ENCODE results near the gene MDC1. TPM values are rescaled to one million over a fixed set of nuclear protein-coding genes. Genes with fewer than 3 reads are reported as not detected.
"Not testable (repeated sequence)": the region's sequence is repeated elsewhere in the genome, so short reads cannot be mapped to it uniquely, and the experiment has no call there.

MDC1 gene
- polyA plus RNA-seq, 1 donor from 2014 or later: 8.1 TPM

DNA sequence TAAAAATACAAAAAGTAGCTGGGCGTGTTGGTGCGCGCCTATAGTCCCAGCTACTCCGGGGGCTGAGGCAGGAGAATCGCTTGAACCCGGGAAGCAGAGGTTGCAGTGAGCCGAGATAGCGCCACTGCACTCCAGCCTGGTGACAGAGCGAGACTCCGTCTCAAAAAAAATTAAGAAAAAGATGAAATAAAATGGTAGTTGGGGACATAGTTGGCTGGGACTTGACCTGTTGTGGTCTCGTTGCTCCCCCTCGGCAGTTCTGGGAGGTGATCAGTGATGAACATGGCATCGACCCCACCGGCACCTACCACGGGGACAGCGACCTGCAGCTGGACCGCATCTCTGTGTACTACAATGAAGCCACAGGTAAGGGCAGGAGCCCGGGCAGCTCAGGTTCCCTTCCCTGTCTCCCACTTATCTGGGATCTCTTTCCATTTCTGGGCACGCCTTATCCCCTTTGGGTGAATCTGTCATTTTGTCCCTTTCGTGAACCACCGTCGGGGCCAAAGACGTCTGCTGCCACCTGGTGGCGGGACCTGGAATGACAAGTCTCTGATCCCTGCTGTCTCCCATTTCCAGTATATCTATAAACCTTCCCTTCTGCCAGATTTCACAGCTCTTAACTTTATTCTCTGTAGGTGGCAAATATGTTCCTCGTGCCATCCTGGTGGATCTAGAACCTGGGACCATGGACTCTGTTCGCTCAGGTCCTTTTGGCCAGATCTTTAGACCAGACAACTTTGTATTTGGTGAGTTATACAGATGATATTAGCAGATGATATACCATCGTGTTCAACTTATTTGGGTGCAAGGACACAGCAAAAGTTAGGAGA lies 5.4 kb upstream of the MDC1 start:
- peak overlapping the region; percentile 99 for H3K4me3 ChIP-seq (ENCODE audit: low read length)
- peaks cover 44% of the 10 kb centered on the region for H4K20me1 ChIP-seq (ENCODE audit: insufficient read depth)
- no peaks in the 10 kb centered on the region for H3K9me3 ChIP-seq (ENCODE audit: low read length)
- H3K27me3 ChIP-seq (ENCODE audit: insufficient read depth, low read depth, low read length): no peaks in the 10 kb centered on the region
- H3K36me3 ChIP-seq (ENCODE audit: insufficient read depth, low read length): peaks cover 6% of the 10 kb centered on the region
- peaks cover 17% of the 10 kb centered on the region for H3F3A ChIP-seq (ENCODE audit: insufficient read depth, low read length, poor library complexity, severe bottlenecking)
- H3K79me2 ChIP-seq (replicated peaks; ENCODE audit: insufficient read depth, low read length): peaks cover 74% of the 10 kb centered on the region
- H3K9ac ChIP-seq (ENCODE audit: low read length): peak overlapping the region; percentile 99
- peak overlapping the region; percentile 93 for H3K4me2 ChIP-seq (ENCODE audit: low read length)
- peak; percentile 75 for TF ChIP-seq RAD21 (conservative IDR thresholded peaks at IDR 0.05)
- TF ChIP-seq, protein P1, sequence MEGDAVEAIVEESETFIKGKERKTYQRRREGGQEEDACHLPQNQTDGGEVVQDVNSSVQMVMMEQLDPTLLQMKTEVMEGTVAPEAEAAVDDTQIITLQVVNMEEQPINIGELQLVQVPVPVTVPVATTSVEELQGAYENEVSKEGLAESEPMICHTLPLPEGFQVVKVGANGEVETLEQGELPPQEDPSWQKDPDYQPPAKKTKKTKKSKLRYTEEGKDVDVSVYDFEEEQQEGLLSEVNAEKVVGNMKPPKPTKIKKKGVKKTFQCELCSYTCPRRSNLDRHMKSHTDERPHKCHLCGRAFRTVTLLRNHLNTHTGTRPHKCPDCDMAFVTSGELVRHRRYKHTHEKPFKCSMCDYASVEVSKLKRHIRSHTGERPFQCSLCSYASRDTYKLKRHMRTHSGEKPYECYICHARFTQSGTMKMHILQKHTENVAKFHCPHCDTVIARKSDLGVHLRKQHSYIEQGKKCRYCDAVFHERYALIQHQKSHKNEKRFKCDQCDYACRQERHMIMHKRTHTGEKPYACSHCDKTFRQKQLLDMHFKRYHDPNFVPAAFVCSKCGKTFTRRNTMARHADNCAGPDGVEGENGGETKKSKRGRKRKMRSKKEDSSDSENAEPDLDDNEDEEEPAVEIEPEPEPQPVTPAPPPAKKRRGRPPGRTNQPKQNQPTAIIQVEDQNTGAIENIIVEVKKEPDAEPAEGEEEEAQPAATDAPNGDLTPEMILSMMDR (IDR thresholded peaks at IDR 0.05; ENCODE audit: poor library complexity, severe bottlenecking): peak; percentile 93
- peak; percentile 80 for TF ChIP-seq SMC3 (conservative IDR thresholded peaks at IDR 0.05; ENCODE audit: poor library complexity)
- TF ChIP-seq EP300 (conservative IDR thresholded peaks at IDR 0.05; ENCODE audit: poor library complexity, severe bottlenecking): no peak
- TF ChIP-seq POLR2AphosphoS5 (IDR thresholded peaks at IDR 0.05): peak; percentile 54
- TF ChIP-seq EZH2 (IDR thresholded peaks at IDR 0.05; ENCODE audit: borderline replicate concordance, insufficient read depth, low read length, poor library complexity, severe bottlenecking): no peak
- TF ChIP-seq TAF1 (IDR thresholded peaks at IDR 0.05; ENCODE audit: low read depth): no peak
- TF ChIP-seq MXI1 (conservative IDR thresholded peaks at IDR 0.05; ENCODE audit: poor library complexity, severe bottlenecking): peak; percentile 47
- TF ChIP-seq, protein P2, sequence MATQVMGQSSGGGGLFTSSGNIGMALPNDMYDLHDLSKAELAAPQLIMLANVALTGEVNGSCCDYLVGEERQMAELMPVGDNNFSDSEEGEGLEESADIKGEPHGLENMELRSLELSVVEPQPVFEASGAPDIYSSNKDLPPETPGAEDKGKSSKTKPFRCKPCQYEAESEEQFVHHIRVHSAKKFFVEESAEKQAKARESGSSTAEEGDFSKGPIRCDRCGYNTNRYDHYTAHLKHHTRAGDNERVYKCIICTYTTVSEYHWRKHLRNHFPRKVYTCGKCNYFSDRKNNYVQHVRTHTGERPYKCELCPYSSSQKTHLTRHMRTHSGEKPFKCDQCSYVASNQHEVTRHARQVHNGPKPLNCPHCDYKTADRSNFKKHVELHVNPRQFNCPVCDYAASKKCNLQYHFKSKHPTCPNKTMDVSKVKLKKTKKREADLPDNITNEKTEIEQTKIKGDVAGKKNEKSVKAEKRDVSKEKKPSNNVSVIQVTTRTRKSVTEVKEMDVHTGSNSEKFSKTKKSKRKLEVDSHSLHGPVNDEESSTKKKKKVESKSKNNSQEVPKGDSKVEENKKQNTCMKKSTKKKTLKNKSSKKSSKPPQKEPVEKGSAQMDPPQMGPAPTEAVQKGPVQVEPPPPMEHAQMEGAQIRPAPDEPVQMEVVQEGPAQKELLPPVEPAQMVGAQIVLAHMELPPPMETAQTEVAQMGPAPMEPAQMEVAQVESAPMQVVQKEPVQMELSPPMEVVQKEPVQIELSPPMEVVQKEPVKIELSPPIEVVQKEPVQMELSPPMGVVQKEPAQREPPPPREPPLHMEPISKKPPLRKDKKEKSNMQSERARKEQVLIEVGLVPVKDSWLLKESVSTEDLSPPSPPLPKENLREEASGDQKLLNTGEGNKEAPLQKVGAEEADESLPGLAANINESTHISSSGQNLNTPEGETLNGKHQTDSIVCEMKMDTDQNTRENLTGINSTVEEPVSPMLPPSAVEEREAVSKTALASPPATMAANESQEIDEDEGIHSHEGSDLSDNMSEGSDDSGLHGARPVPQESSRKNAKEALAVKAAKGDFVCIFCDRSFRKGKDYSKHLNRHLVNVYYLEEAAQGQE (IDR thresholded peaks at IDR 0.05; ENCODE audit: borderline replicate concordance): no peak
- H2AFZ ChIP-seq (ENCODE audit: low read depth, low read length): no peak overlapping the region
- peak overlapping the region; percentile 100 for H3K27ac ChIP-seq (ENCODE audit: low read length)
- no peaks in the 10 kb centered on the region for H3K9me2 ChIP-seq (ENCODE audit: insufficient read depth, low read length)

DNA sequence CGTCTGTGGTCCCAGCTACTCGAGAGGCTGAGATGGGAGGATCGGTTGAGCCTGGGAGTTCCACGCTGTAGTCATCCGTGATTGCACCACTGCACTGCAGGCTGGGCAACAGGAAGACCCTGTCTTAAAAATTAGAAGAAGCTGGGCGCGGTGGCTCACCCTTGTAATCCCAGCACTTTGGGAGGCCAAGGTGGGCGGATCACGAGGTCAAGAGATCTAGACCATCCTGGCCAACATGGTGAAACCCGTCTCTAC lies 4.9 kb upstream of the MDC1 start:
- H3K27ac ChIP-seq (ENCODE audit: low read length): peak overlapping the region; percentile 100
- peaks cover 70% of the 10 kb centered on the region for H3K79me2 ChIP-seq (replicated peaks; ENCODE audit: insufficient read depth, low read length)
- H3K4me3 ChIP-seq (ENCODE audit: low read length): peak overlapping the region; percentile 99
- H4K20me1 ChIP-seq (ENCODE audit: insufficient read depth): peaks cover 44% of the 10 kb centered on the region
- not testable (repeated sequence) for H3K36me3 ChIP-seq (ENCODE audit: insufficient read depth, low read length); H3K27me3 ChIP-seq (ENCODE audit: insufficient read depth, low read depth, low read length); H3K9me3 ChIP-seq (ENCODE audit: low read length); H2AFZ ChIP-seq (ENCODE audit: low read depth, low read length); H3K9me2 ChIP-seq (ENCODE audit: insufficient read depth, low read length)
- H3F3A ChIP-seq (ENCODE audit: insufficient read depth, low read length, poor library complexity, severe bottlenecking): peaks cover 17% of the 10 kb centered on the region
- H3K4me2 ChIP-seq (ENCODE audit: low read length): peak overlapping the region; percentile 93
- peak overlapping the region; percentile 99 for H3K9ac ChIP-seq (ENCODE audit: low read length)

Data from neural cell (in vitro differentiated cells).